Stimulated activated CD8-positive, alpha-beta memory T cell treated with anti-CD3 and anti-CD28 coated beads, Interleukin-4, amount 100 ng/mL, for 4 hours (primary cell): ENCODE measurements around the gene LONRF3.
A peak's percentile ranks its signal among the peaks of the same experiment; 100 is the strongest.
"Not testable (repeated sequence)": the region's sequence is repeated elsewhere in the genome, so short reads cannot be mapped to it uniquely, and the experiment has no call there.

Experiments used
- DNase-seq, 2 donors: peaks; one replicate each; pipeline ENCODE4 v3.0.0-alpha.2; 2020; ENCODE audit warnings: low read depth in 2 of 2, low spot score in 1 of 2

The LONRF3 gene

DNA sequence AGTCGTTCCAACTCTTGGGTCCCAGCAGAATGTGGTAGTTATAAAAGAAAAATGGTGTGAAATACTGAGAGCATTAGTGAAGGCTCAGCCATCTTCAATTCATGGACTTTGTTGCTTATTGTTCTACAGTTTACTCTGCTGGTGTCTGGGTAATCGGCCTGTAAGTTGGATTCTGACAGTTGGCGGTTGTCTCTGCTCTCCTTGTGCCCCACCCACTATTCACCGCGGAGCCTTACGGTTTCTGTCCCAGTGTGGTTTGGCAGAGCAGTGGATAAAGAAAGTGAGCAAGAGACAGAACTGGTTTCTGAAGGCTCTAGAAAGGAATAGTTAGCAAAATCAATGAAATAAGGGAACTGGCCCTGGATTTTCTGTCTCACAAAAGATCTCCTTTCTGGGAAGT is 9.1 kb downstream of the LONRF3 start:
- DNase-seq = no peak

DNA sequence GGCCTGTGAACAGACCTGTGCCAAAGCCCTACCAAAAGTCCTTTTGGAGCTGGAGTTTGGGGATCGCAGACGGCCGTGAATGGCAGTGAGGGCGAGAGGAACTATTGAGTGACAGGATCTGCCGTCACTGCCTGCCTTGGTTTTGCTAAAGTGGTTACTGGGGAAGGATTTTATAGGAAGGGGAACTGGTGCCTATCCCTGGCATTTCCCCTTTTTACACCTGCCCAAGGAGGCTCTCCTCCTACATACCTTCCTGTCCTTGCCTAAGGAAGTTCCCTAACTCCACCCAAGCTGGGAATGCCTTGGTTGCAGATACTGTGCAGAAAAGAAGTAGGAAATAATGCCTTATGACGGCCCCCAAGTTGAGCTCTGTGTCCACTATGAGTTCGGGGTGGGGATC is 14.5 kb downstream of the LONRF3 start:
- DNase-seq = no peak

- no peak for DNase-seq
These were observed 15.5 kb downstream of the LONRF3 start for GRCh38 chrX:118989886-118990285.

DNA sequence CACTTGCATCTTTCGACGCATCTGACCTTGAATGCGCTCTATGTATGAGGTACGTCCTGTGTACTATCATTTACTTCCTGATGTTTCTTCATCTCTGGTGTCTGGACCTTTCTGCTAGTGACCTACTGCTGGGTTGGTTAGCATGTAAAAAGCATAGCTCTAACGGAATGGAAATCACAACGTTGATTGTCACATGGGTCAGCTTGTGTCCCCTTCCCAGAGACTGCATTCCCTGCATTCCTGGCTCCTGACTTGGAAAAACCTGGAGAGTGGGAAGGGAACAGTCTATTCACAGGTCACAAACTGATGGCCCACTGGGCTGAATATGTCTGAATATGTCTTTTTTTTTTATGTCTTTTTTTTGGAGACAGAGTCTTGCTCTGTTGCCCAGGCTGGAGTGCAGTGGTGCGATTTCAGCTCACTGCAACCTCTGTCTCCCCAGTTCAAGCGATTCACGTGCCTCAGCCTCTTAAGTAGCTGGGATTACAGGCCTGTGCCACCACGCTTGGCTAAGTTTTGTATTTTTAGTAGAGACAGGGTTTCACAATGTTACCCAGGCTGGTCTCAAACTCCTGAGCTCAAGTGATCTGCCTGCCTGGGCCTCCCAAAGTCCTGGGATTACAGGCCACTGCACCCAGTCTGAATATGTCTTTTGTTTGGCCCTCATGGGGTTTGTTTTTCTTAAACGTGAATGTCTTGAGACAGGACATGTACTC is 16.3 kb downstream of the LONRF3 start:
- DNase-seq = no peak

GRCh38 chrX:118992441-118993121 is 18.2 kb downstream of the LONRF3 start:
- not testable (repeated sequence) for DNase-seq

DNA sequence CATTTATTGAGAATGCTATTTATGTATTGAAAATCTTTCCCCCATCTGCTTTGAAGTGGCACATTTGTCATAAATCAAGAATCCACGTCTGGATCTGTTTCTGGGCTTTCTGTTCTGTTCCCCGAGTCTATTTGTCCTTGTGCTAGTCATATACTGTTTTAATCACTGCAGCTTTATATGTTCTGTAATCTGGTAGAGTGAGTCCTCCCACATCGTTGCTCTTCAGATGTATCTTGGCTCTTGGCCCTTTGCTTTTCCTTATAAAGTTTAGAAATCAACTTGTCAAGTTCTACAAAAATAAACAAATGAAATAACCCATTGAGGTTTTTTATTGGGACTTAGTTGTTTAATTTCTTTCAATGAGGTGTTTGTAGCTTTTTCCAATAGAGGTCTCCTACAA is 29.0 kb downstream of the LONRF3 start:
- DNase-seq = no peak

DNA sequence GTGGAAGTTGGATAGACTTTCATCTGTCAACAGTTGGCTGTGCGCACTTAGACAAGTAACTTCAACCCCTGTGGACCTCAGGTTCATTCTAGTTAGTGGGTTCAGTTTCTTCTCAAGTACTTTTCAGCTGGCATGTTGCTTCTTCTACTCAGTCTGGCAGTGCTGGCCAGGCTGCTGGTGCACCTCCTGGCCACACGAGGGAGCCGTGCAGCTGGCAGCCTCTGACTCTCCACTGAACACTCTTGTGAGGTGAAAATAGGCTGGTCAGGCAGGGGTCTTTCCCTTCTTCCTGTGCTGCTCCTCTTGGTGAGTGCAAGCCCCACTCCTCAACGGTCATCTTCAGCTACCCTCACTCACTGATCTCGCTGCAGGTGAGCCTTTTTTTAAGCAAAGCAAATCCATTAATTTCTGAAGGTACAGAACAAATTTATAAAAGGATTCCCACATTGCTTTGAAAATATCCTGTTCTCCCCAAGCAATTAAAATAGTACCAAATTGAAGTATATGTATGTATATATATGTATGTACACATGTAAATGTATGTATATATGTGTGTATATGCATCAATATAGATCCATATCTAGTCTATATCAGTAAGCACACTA is 30.6 kb downstream of the LONRF3 start:
- DNase-seq = peak in 1 of 2 donors; percentile 0

DNA sequence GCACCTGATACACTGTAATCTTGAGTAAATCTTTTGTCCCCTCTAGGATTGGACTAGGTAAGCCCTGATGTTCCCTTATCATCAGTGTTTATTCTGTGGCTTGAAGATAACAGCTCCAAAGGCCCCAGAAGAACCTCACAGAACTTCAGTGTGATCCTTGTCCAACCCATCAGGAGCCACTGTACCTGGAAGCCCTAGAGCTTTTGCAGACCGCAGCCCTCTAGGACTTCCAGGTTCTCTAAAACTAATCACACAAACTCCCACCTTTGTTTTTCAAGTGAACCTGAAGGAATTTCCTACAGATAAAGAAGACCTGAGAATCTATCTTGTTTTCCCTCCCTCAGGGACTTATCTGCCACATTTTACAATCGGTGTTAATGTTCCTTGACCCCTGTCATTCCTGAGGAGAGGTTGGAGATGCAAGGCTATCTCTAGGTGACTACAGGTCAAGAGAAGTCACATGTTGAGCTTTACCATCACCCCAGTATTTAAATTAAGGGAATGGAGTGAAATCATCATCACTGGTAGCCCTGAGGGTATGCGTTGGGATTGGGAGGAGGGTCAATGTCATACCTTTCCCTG is 32.9 kb downstream of the LONRF3 start:
- no peak for DNase-seq

DNA sequence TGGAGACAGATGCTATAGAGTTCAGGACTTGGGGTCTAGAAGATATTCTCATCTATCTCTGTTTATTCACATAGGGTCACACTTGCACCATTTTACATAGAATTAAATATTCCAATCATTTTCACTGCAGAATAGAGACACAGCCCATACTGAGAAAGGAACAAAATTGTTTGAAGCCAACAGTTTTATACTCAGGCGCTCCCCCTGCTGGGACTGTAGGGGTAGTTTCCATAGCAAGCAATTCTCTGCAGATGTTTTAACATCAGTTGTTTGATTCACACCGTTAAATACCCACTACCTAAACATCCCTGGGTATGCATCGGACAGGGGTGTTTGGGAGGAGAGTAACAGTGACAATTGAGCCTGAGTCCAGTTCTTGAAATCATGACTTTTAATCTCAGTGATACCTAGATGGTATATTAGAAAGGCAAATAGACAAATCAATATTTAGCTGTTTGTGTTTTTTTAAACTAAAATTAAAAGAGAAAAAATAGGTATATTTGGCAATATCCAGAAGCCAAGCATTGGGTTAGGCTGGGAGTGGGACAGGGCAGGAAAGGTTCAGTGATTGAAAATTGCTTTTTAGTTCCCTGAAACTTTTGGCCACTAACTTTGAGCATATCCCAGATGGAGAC is 33.8 kb downstream of the LONRF3 start:
- no peak for DNase-seq

- DNase-seq = no peak
These were observed 34.7 kb downstream of the LONRF3 start for GRCh38 chrX:119009071-119009470.

- DNase-seq = no peak
These were observed 36.1 kb downstream of the LONRF3 start for GRCh38 chrX:119010491-119010890.

DNA sequence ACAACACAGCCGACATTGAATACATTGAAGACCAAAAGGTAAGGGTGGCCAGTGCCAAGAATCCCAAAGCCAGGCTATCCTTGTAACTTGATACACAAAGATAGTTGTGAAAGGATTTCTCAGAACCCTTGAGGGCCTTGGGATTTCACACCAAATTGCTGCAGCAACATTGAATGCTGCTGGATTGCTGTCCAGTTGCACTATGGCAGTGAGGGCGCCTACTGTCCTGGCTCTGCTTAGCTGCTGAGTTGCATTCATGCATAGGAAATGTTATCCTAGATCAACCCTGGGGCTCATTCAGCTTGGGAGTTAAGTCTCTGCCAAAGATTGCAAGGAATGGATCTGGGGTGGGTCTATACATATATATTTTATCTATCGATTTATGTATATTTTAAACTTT is 38.7 kb downstream of the LONRF3 start:
- no peak for DNase-seq

DNA sequence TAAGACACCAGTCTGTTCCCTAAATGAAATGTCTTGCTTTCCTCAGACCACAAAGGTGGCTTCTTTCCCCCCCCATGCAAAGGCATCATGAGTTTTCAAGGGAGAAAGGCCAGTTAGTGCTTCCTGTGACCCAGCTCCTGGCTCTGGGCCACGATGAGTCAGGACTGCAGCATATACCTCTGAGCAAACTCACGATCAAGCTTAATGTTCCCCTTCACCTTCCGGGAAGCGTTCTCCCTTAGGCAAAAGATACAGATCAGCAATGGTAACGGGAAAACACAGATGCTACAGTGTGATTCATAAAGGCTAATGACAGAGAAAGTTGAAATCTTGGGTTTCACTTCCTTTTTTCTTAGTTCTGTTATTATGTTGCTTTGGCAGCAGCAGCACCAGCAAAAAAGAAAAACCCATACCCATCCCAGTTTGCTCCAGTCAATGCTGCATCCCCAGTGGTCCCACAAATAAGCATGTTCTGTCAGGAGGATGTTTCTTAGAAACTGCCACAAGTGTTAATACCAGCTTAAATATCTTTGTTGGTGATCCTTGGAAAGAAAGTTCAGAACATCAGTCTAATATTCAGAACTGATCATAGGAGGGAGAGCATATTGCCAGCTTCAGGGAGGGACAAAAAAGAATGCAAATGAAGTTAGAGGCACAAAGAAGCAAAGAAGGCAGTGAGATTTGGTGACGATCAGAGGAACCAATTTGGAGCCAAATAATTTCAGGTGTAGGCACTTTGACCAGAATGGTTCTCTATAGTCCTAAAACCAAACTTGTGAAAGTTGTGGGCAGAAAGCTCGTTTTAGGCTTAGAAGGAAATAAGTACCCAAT is 41.2 kb downstream of the LONRF3 start:
- no peak for DNase-seq

DNA sequence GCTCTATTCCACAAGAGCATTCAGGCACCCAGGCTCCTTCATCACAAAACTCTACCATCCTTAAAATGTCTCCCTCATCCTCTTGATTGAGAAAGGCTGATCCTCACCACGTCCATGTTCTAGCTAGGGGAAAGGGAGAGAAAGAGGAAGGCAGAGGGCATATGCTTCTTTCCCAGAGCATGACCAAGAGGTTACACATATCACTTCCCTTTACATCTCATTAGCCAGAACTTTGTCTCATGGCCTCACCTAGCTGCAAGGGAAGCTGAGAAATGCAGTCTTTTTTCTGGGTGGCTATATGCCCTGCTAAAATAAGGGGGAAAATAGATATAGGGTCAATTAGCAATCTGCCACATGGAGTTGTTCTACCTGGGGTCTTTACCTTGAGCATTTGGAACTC is 42.7 kb downstream of the LONRF3 start:
- no peak for DNase-seq

DNA sequence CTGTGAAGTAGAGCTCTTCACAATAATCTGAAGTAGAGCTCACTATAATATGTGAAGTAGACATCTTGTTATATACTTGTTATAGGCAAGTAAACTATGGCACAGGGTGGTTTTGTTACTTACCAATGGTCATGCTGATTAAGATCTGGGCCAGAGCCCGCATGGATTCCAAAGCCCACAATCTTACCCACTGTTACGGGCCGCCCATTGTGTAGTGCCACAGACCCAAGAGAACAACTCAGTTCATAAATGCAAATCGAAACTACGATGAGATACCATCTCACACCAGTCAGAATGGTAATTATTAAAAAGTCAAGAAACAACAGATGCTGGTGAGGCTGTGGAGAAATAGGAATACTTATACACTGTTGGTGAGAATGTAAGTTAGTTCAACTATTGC is 51.5 kb downstream of the LONRF3 start:
- no peak for DNase-seq

DNA sequence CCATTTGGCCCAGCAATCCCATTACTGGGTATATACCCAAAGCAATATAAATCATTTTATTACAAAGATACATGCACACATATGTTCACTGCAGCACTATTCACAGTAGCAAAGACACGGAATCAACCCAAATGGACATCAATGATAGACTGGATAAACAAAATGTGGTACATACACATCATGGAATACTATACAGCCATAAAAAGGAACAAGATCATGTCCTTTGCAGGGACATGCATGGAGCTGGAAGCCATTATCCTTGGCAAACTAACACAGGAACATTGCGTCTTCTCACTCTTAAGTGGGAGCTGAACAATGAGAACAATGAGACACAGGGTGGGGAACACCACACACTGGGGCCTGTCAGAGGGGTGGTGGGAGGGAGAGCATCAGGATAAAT is 51.9 kb downstream of the LONRF3 start:
- not testable (repeated sequence) for DNase-seq

GRCh38 chrX:119027960-119028732 is 53.7 kb downstream of the LONRF3 start:
- DNase-seq = not testable (repeated sequence)

- DNase-seq = no peak
These were observed 54.4 kb downstream of the LONRF3 start for GRCh38 chrX:119028733-119029330.

DNA sequence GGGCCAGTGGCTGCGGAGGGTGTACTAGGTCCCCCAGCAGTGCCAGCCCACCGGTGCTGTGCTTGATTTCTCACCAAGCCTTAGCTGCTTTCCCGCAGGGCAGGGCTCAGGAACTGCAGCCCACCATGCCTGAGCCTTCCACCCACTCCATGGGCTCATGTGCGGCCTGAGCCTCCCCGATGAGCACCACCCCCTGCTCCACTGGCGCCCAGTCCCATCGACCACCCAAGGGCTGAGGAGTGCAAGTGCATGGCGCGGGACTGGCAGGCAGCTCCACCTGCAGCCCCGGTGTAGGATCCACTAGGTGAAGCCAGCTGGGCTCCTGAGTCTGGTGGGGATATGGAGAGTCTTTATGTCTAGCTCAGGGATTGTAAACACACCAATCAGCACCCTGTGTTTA is 55.2 kb downstream of the LONRF3 start:
- DNase-seq = not testable (repeated sequence)

GRCh38 chrX:119030990-119031389 is 56.6 kb downstream of the LONRF3 start:
- DNase-seq = no peak
